IMR-90 (cell line): ENCODE data around the gene TMEM209. TPM values are rescaled to one million over a fixed set of nuclear protein-coding genes. Genes with fewer than 3 reads are reported as not detected.

Source experiments
- ATAC-seq: fragments of 200-7000 bp; cut with Tn5 transposase; 2 replicates; pipeline ENCODE4 v1.9.1; 2020; ENCODE audit warnings: low read depth, mild to moderate bottlenecking, moderate library complexity
- BruUV-seq: library from RNA; stranded (reverse); fragments of 400-500 nt; replicated peaks from 2 replicates; lab custom pipeline; 2021; lab: Mats Ljungman, UMichigan
- CTCF ChIA-PET: fragments of 300-600 bp; formaldehyde crosslinking; extraction: SDS; loops from one replicate; lab custom pipeline; 2021; ENCODE audit warnings: antibody characterized with exemption; lab: Yijun Ruan, JAX
- POLR2A ChIA-PET: fragments of 300-600 bp; sonication (Branson Sonifier 250); formaldehyde crosslinking; loops from one replicate; lab custom pipeline; 2022; ENCODE audit warnings: antibody characterized with exemption; ENCODE audit not compliant: unreplicated experiment; lab: Charles Lee
- DNase-seq: peaks from one replicate; pipeline ENCODE4 v3.0.0; 2013
- H2AFZ ChIP-seq: replicated peaks from 2 replicates; pipeline ENCODE3; 2013; ENCODE audit warnings: low read length, mild to moderate bottlenecking; ENCODE audit not compliant: poor library complexity
- H2AK5ac ChIP-seq: 2 replicates; pipeline ENCODE4 v1.6.1; 2013; ENCODE audit warnings: low read depth, low read length, inconsistent platforms
- H2AK9ac ChIP-seq: replicated peaks from 2 replicates; pipeline ENCODE3; 2013; ENCODE audit warnings: mild to moderate bottlenecking, low read depth, low read length, moderate library complexity; ENCODE audit not compliant: poor library complexity
- H2BK120ac ChIP-seq: 2 replicates; pipeline ENCODE4 v1.6.1; 2013; ENCODE audit warnings: low read depth, low read length, inconsistent platforms
- H2BK15ac ChIP-seq: 3 replicates; pipeline ENCODE4 v1.6.1; 2013; ENCODE audit warnings: low read depth, low read length, inconsistent platforms
- H2BK20ac ChIP-seq: 2 replicates; pipeline ENCODE4 v1.6.1; 2013; ENCODE audit warnings: low read depth, mild to moderate bottlenecking, inconsistent platforms, low read length, moderate library complexity
- H2BK5ac ChIP-seq: 2 replicates; pipeline ENCODE4 v1.6.1; 2013; ENCODE audit warnings: mild to moderate bottlenecking, low read depth, low read length, inconsistent platforms; ENCODE audit not compliant: poor library complexity, severe bottlenecking
- H3K14ac ChIP-seq: replicated peaks from 2 replicates; pipeline ENCODE4 v1.6.1; 2013; ENCODE audit warnings: low read depth, low read length, inconsistent platforms
- H3K18ac ChIP-seq: 2 replicates; pipeline ENCODE4 v1.6.1; 2013; ENCODE audit warnings: low read depth, low read length, control low read depth
- H3K23ac ChIP-seq: 2 replicates; pipeline ENCODE4 v1.6.1; 2013; ENCODE audit warnings: low read depth, low read length, inconsistent platforms
- H3K27ac ChIP-seq: 2 replicates; pipeline ENCODE4 v1.5.1; 2013; ENCODE audit warnings: mild to moderate bottlenecking, control low read depth, low read length; ENCODE audit not compliant: insufficient read depth
- H3K27me3 ChIP-seq: 2 replicates; pipeline ENCODE4 v1.6.1; 2013; ENCODE audit warnings: low read length; ENCODE audit not compliant: control insufficient read depth, insufficient read depth
- H3K36me3 ChIP-seq: 2 replicates; pipeline ENCODE4 v1.6.1; 2013; ENCODE audit warnings: low read length, mixed read lengths; ENCODE audit not compliant: control insufficient read depth, insufficient read depth
- H3K4ac ChIP-seq: 2 replicates; pipeline ENCODE4 v1.6.1; 2013; ENCODE audit warnings: low read depth, low read length, inconsistent platforms
- H3K4me1 ChIP-seq: 2 replicates; pipeline ENCODE4 v1.6.1; 2013; ENCODE audit warnings: low read length, mixed read lengths; ENCODE audit not compliant: control insufficient read depth, insufficient read depth
- H3K4me2 ChIP-seq: 2 replicates; pipeline ENCODE4 v1.6.1; 2013; ENCODE audit warnings: low read depth, mild to moderate bottlenecking, control low read depth, low read length, moderate library complexity
- H3K4me3 ChIP-seq: 2 replicates; pipeline ENCODE4 v1.5.1; 2013; ENCODE audit warnings: low read depth, mild to moderate bottlenecking, control low read depth, low read length, moderate library complexity; ENCODE audit not compliant: insufficient read depth
- H3K56ac ChIP-seq: 2 replicates; pipeline ENCODE4 v1.6.1; 2013; ENCODE audit warnings: low read length, inconsistent platforms; ENCODE audit not compliant: insufficient read depth; ENCODE audit errors: extremely low read depth
- H3K79me1 ChIP-seq, 2 experiments: 2 replicates each; pipeline ENCODE4 v1.6.1; 2013; ENCODE audit warnings: low read length in 2 of 2, inconsistent platforms in 1 of 2, low read depth in 1 of 2
- H3K9ac ChIP-seq: 2 replicates; pipeline ENCODE4 v1.6.1; 2013; ENCODE audit warnings: low read depth, low read length, control low read depth
- H3K9me1 ChIP-seq: 2 replicates; pipeline ENCODE4 v1.6.1; 2013; ENCODE audit warnings: low read length, inconsistent platforms; ENCODE audit not compliant: insufficient read depth
- H3K9me3 ChIP-seq: 2 replicates; pipeline ENCODE4 v1.6.1; 2013; ENCODE audit warnings: low read length; ENCODE audit not compliant: control insufficient read depth, insufficient read depth
- H4K20me1 ChIP-seq: 2 replicates; pipeline ENCODE4 v1.6.1; 2013; ENCODE audit warnings: low read length, inconsistent platforms; ENCODE audit not compliant: insufficient read depth
- H4K5ac ChIP-seq: 2 replicates; pipeline ENCODE4 v1.6.1; 2013; ENCODE audit warnings: mild to moderate bottlenecking, low read depth, low read length, control low read depth
- H4K8ac ChIP-seq, 2 experiments: 2 replicates each; pipeline ENCODE4 v1.6.1; 2013; ENCODE audit warnings: low read depth in 2 of 2, low read length in 2 of 2, control low read depth in 1 of 2, inconsistent platforms in 1 of 2
- H4K91ac ChIP-seq: 2 replicates; pipeline ENCODE4 v1.6.1; 2013; ENCODE audit warnings: low read depth, low read length, inconsistent platforms; ENCODE audit not compliant: insufficient read depth
- CTCF ChIP-seq: conservative IDR thresholded peaks from 2 replicates; pipeline ENCODE4 v1.5.1; 2012; ENCODE audit warnings: mild to moderate bottlenecking, low read depth, low read length, improper control_type of control experiment
- RFX5 ChIP-seq: IDR thresholded peaks from 2 replicates; pipeline ENCODE4 v1.8.0; 2012; ENCODE audit warnings: low read depth, mild to moderate bottlenecking, low read length, moderate library complexity
- WGBS, 2 experiments: methylation state at CpG; one replicate each; pipeline versions ENCODE4 v1.1.5 to v1.1.7; 2013; ENCODE audit warnings: missing lambda C conversion rate in 2 of 2; ENCODE audit not compliant: insufficient read length in 1 of 2; ENCODE audit errors: extremely low coverage in 2 of 2; 5-methylcytosine and 5-hydroxymethylcytosine counted together
- dilution Hi-C: fragments of 300-500 bp; cut with HindIII; formaldehyde crosslinking; loops from one replicate; pipeline ENCODE4 v1.14.3; 2018; ENCODE audit warnings: low sequenced_read_pairs; ENCODE audit not compliant: unreplicated experiment
- in situ Hi-C: fragments of 300-500 bp; cut with MboI; formaldehyde crosslinking; loops from 3 replicates; pipeline ENCODE4 v1.14.3; 2019; ENCODE audit warnings: low sequenced_read_pairs, inconsistent platforms, mixed read lengths
- intact Hi-C: fragments of 100-400 bp; cut with micrococcal nuclease; formaldehyde crosslinking; loops from 2 replicates; pipeline ENCODE4 v1.10.0; 2022
- polyA plus RNA-seq, 3 experiments: library from polyadenylated mRNA; depleted of rRNA; stranded (reverse); fragments of >200 nt; gene quantifications; 2 replicates each; pipeline ENCODE4 v1.2.3, GENCODE V29; 2012; ENCODE audit warnings: low replicate concordance in 1 of 3
- total RNA-seq: library from RNA; depleted of rRNA; stranded (reverse); fragments of >200 nt; gene quantifications from 2 replicates; pipeline ENCODE4 v1.2.3, GENCODE V29; 2012

Gene TMEM209
- total and polyA plus RNA-seq, 2 of the 4 experiments (the other 2 are of a cell fraction), result 8.0 to 11.3 TPM

GRCh38 chr7:130154131-130154500, 51.1 kb downstream of the TMEM209 start:
- H3K18ac ChIP-seq, result no peak overlapping the region
- H4K8ac ChIP-seq, result no peak overlapping the region
- H3K9ac ChIP-seq, result no peak overlapping the region
- H3K4me2 ChIP-seq, result no peak overlapping the region
- BruUV-seq, result no TSS peak
- dilution Hi-C loops, result no loop called here
- no peak for ATAC-seq
- intact Hi-C loops, result no loop called here
- ChIA-PET CTCF (no interaction called here), POLR2A (no interaction called here)
- no peak overlapping the region for H2AK9ac ChIP-seq
- no peak overlapping the region for H2BK5ac ChIP-seq
- in situ Hi-C loops, result no loop called here
- no peaks in the 10 kb centered on the region for H4K20me1 ChIP-seq
- H2AFZ ChIP-seq, result peak overlapping the region; percentile 51
- TF ChIP-seq RFX5 (no peak), CTCF (no peak)
- no peak overlapping the region for H2BK15ac ChIP-seq
- H3K27ac ChIP-seq, result no peak overlapping the region
- H3K9me3 ChIP-seq, result peaks cover 3% of the 10 kb centered on the region; the same call in 1 of the 2 replicates
- H4K91ac ChIP-seq, result no peak overlapping the region
- H2AK5ac ChIP-seq, result no peak overlapping the region; the same call in 1 of the 2 replicates
- no peak overlapping the region for H3K4ac ChIP-seq
- no peaks in the 10 kb centered on the region for H3K79me1 ChIP-seq
- H3K14ac ChIP-seq, result no peak overlapping the region
- no peak overlapping the region for H3K56ac ChIP-seq
- H3K4me3 ChIP-seq, result no peak overlapping the region
- H2BK20ac ChIP-seq, result no peak overlapping the region
- no peaks in the 10 kb centered on the region for H3K4me1 ChIP-seq
- DNase-seq, result no peak
- H3K27me3 ChIP-seq, result no peaks in the 10 kb centered on the region
- no peak overlapping the region for H4K5ac ChIP-seq
- no peak overlapping the region for H2BK120ac ChIP-seq
- WGBS, 2 experiments, result 18% methylated on average over 2 of the region's 6 CpGs; no CpG with 5 or more reads in 1 of the 2 experiments
- H3K23ac ChIP-seq, result no peak overlapping the region
- peaks cover 11% of the 10 kb centered on the region for H3K9me1 ChIP-seq
- no peaks in the 10 kb centered on the region for H3K36me3 ChIP-seq
